Stomach (tissue), 9 donors: Measurements from ENCODE around the gene EHMT1. TPM values are rescaled to one million over a fixed set of nuclear protein-coding genes. Genes with fewer than 3 reads are reported as not detected.

Experiments
- DNase-seq, 2 donors: peaks; one replicate each; pipeline versions ENCODE4 v3.0.0 to v3.0.0-alpha.2; 2013 to 2019
- H3K27ac ChIP-seq, 5 donors: fragments of 200-600 bp in 4 of 5; sonication (generic) in 4 of 5; one replicate each; pipeline ENCODE4 v1.5.1; 2013 to 2019; ENCODE audit warnings: mild to moderate bottlenecking in 1 of 5, moderate library complexity in 1 of 5
- H3K27me3 ChIP-seq, 3 donors: fragments of 200-600 bp; sonication (generic); one replicate each; pipeline ENCODE4 v1.5.1; 2017 to 2019; ENCODE audit warnings: mixed run types in 1 of 3
- H3K36me3 ChIP-seq, 4 donors: fragments of 200-600 bp; sonication (generic); 1 replicate in 3 of 4; 2 replicates in 1 of 4; pipeline ENCODE4 v1.5.1; 2016 to 2019
- H3K4me1 ChIP-seq, 4 donors: fragments of 200-600 bp; sonication (generic); one replicate each; pipeline ENCODE4 v1.5.1; 2016 to 2019
- H3K4me3 ChIP-seq, 4 donors: fragments of 200-600 bp; sonication (generic) in 3 of 4; one replicate each; pipeline ENCODE4 v1.5.1; 2016 to 2019; ENCODE audit warnings: mild to moderate bottlenecking in 1 of 4
- H3K9me3 ChIP-seq, 4 donors: fragments of 200-600 bp; sonication (generic); one replicate each; pipeline ENCODE4 v1.5.1; 2016 to 2019
- EP300 ChIP-seq: sonication (generic); formaldehyde crosslinking; IDR thresholded peaks from one replicate; pipeline ENCODE4 v1.6.1; 2017; ENCODE audit warnings: antibody characterized with exemption
- POLR2A ChIP-seq, 4 donors: fragments of 450-650 bp; IDR thresholded peaks; one replicate each; pipeline ENCODE4 v1.6.1; 2016; ENCODE audit warnings: antibody characterized with exemption in 4 of 4, control low read depth in 2 of 4, mild to moderate bottlenecking in 1 of 4, moderate library complexity in 1 of 4
- POLR2AphosphoS5 ChIP-seq, 3 donors: sonication (generic); formaldehyde crosslinking; IDR thresholded peaks; one replicate each; pipeline ENCODE4 v1.6.1; 2016; ENCODE audit warnings: antibody characterized with exemption in 3 of 3
- WGBS, 5 donors: extraction: QIAGEN DNeasy Blood & Tissue Kit in 3 of 5; methylation state at CpG; one replicate each; pipeline versions ENCODE4 v1.1.5 to v1.1.7; 2013 to 2018; 5-methylcytosine and 5-hydroxymethylcytosine counted together
- intact Hi-C: fragments of 100-400 bp; cut with DNase I; formaldehyde crosslinking; loops from one replicate; pipeline ENCODE4 v1.15.1; 2023; ENCODE audit warnings: low total_unique reads
- polyA plus RNA-seq, 3 donors: library from polyadenylated mRNA; stranded (reverse); fragments of 200-250 nt; gene quantifications; one replicate each; pipeline ENCODE4 v1.2.3, GENCODE V29; 2013
- total RNA-seq, 5 donors: library from RNA; depleted of rRNA; stranded (reverse); fragments of >200 nt; gene quantifications; one replicate each; pipeline versions ENCODE4 v1.1.0 to v1.2.3, GENCODE V29; 2014 to 2016
- TF ChIP-seq, protein P1 (sequence below), 7 experiments: fragments of 450-650 bp in 4 of 7; fragments of 200-600 bp in 3 of 7; sonication (generic) in 3 of 7; IDR thresholded peaks; one replicate each; pipeline ENCODE4 v1.5.1; 2016 to 2019; ENCODE audit warnings: antibody characterized with exemption in 7 of 7, control low read depth in 2 of 7, mild to moderate bottlenecking in 1 of 7
- donor health status: healthy with polysubstance abuse.
- donor health status: Bipolar disorder and iron deficiency.
- donor health status: healthy.

The EHMT1 gene
- total and polyA plus RNA-seq, 8 donors: 23.9 to 419 (median 79.5) TPM

DNA sequence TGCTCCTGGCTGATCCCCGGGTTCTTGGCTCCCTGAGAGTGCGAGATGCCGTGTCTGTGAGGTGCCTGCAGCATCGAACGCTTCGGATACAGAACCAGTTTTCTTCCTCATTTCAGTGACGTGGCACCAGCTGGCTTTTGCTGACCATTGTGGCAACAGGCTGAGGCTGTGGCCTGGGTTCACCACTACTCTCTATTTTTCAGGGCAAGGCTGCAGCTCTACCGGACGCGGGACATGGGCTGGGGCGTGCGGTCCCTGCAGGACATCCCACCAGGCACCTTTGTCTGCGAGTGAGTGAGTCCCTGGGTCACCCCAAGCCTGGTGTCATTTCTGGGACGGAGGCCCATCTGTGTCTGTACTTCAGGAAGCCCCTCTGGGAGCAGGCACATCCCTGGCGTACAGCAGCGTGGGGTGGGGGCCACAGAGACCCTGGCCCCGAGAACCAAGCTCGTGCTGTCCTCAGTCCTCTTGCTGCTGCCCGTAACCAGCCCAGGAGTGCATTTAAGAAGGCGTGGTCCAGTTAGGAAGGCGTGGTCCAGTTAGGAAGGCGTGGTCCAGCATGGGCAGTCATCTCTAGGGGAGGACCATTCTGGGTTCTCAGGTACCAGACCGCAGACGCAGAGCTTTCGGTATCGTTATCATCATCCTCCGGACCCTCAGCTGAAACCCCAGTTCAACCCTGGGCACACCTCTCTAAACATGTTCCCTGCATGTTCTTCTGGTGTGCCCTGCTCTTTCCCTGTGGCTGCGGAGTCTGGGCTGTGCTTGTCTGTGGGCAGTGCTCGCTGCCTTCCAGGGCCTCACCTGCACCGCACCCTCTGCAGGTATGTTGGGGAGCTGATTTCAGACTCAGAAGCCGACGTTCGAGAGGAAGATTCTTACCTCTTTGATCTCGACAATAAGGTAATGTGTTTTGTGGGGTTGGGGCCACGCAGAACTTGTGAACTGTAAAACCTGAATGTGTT lies 198.7 kb downstream of the EHMT1 start:
- no peak overlapping the region for H3K27ac ChIP-seq
- H3K4me1 ChIP-seq: no peaks in the 10 kb centered on the region
- DNase-seq: no peak
- no peaks in the 10 kb centered on the region for H3K9me3 ChIP-seq
- H3K4me3 ChIP-seq: no peak overlapping the region
- WGBS, 5 donors: 96 to 98% (median 97%) methylated on average over 22 to 35 of the region's 35 CpGs
- intact Hi-C loops: no loop called here
- TF ChIP-seq EP300 (no peak), POLR2AphosphoS5 (IDR thresholded peaks at IDR 0.05) (no peak), POLR2A (IDR thresholded peaks at IDR 0.05) (no peak)
- TF ChIP-seq, protein P1, sequence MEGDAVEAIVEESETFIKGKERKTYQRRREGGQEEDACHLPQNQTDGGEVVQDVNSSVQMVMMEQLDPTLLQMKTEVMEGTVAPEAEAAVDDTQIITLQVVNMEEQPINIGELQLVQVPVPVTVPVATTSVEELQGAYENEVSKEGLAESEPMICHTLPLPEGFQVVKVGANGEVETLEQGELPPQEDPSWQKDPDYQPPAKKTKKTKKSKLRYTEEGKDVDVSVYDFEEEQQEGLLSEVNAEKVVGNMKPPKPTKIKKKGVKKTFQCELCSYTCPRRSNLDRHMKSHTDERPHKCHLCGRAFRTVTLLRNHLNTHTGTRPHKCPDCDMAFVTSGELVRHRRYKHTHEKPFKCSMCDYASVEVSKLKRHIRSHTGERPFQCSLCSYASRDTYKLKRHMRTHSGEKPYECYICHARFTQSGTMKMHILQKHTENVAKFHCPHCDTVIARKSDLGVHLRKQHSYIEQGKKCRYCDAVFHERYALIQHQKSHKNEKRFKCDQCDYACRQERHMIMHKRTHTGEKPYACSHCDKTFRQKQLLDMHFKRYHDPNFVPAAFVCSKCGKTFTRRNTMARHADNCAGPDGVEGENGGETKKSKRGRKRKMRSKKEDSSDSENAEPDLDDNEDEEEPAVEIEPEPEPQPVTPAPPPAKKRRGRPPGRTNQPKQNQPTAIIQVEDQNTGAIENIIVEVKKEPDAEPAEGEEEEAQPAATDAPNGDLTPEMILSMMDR (IDR thresholded peaks at IDR 0.05): no peak
- H3K36me3 ChIP-seq: peaks cover 71 to 92% (median 91%) of the 10 kb centered on the region in 4 donors
- no peaks in the 10 kb centered on the region for H3K27me3 ChIP-seq

DNA sequence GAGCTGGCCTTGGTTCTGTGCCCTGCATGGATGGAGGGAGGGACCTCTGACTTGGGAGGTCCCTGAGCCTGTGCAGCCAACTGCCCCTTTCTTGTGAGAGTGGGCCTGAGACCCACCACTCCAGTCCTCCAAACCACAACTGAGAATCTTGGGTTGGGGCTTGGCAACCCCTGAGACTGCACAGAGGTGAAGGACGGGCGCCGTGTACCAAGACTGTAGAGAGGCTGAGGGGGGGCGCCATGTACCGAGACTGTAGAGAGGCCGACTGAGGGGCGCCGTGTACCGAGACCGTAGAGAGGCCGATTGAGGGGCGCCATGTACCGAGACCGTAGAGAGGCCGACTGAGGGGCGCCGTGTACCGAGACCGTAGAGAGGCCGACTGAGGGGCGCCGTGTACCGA lies 199.5 kb downstream of the EHMT1 start:
- 89 to 99% (median 91%) methylated on average over 13 to 19 of the region's 23 CpGs for WGBS, 5 donors
- no peak overlapping the region for H3K4me3 ChIP-seq
- intact Hi-C loops: no loop called here
- no peak overlapping the region for H3K27ac ChIP-seq
- TF ChIP-seq EP300 (no peak), POLR2A (IDR thresholded peaks at IDR 0.05) (no peak), POLR2AphosphoS5 (IDR thresholded peaks at IDR 0.05) (no peak)
- TF ChIP-seq, protein P1 (IDR thresholded peaks at IDR 0.05): no peak
- no peaks in the 10 kb centered on the region for H3K4me1 ChIP-seq
- H3K36me3 ChIP-seq: peaks cover 66 to 92% (median 87%) of the 10 kb centered on the region in 4 donors
- DNase-seq: no peak
- no peaks in the 10 kb centered on the region for H3K9me3 ChIP-seq
- H3K27me3 ChIP-seq: no peaks in the 10 kb centered on the region

DNA sequence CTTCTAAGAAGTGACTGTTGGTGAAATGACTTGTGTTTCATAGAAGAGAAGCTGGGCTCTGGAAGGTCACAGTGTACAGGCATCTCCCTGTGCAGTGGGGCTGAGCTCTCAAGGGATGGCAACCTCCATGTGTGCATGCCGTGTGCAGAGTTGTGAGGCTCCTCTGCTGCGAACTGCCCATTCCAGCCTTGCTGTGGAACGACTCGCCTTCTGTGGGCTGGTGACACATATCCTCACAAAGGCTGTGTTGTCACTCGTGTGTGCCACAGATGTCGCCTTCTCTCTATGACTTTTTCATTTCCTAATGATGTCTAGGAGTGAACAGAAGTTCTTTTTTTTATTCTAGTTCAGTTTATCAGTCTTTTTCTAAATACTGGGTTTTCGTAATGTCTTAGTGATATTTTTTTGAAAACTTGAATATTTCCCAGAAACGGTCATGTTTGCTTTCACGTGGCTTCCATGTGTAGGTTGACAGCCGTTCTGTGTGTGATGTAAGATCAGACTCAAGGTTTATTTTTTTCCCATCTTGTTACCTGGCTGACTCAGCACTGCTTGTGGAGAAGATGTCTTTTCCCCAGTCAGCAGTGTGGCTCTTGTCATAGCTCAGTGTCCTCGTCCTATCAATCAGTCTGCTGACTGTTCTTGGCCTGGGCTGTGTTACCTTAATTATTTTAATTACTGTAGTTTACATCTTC lies 201.5 kb downstream of the EHMT1 start:
- H3K27ac ChIP-seq: no peak overlapping the region
- DNase-seq: no peak
- no peaks in the 10 kb centered on the region for H3K4me1 ChIP-seq
- H3K9me3 ChIP-seq: no peaks in the 10 kb centered on the region
- H3K36me3 ChIP-seq: peaks cover 53 to 92% (median 85%) of the 10 kb centered on the region in 4 donors
- H3K4me3 ChIP-seq: no peak overlapping the region
- TF ChIP-seq, protein P1 (IDR thresholded peaks at IDR 0.05): no peak
- no peak for TF ChIP-seq EP300
- no peak for TF ChIP-seq POLR2AphosphoS5 (IDR thresholded peaks at IDR 0.05)
- no peak for TF ChIP-seq POLR2A (IDR thresholded peaks at IDR 0.05)
- intact Hi-C loops: no loop called here
- no peaks in the 10 kb centered on the region for H3K27me3 ChIP-seq
- WGBS, 5 donors: 92 to 97% (median 96%) methylated on average over 11 of the region's 11 CpGs

DNA sequence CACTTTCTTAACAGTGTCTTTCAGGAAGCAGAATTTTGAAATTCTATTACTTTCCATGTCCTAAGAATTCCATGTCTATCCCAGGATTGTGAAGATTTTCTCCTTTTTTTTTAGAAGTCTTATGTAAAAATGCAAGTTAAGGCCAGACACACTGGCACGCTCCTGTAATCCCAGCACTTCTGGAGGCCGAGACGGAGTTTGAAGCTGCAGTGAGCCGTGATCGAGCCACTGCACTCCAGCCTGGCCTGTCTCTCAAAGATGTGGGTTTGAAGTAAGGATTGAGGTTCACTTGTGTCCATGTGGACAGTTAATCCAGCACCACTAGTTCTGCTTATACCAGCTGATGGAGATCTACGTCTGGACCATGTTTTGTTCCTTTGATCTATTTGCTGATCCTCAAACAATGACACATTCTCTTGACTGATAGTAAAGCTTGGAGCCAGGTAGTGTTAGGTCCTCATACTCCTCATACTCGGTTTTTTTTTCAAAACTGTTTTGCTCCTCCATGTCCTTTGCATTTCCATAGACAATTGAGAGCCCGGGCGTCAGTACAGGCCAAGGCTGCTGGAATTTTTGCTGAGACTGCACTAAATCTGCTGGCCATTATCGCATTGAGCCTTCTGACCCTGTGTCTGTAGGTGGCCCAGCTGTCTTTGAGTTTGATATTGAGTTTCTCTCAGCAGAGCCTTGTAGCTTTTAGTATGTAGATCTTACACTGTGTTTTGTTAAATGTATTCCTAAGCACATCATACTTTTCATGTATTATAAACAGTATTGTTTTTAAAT lies 205.4 kb downstream of the EHMT1 start:
- no peak overlapping the region for H3K27ac ChIP-seq
- H3K27me3 ChIP-seq: no peaks in the 10 kb centered on the region
- no peak for TF ChIP-seq POLR2A (IDR thresholded peaks at IDR 0.05)
- TF ChIP-seq POLR2AphosphoS5 (IDR thresholded peaks at IDR 0.05): no peak
- TF ChIP-seq EP300: no peak
- TF ChIP-seq, protein P1 (IDR thresholded peaks at IDR 0.05): no peak
- intact Hi-C loops: no loop called here
- no peaks in the 10 kb centered on the region for H3K4me1 ChIP-seq
- no peak overlapping the region for H3K4me3 ChIP-seq
- WGBS, 5 donors: 95 to 96% (median 96%) methylated on average over 10 of the region's 10 CpGs
- H3K9me3 ChIP-seq: no peaks in the 10 kb centered on the region
- H3K36me3 ChIP-seq: peaks cover 40 to 99% (median 89%) of the 10 kb centered on the region in 4 donors
- DNase-seq: no peak
